Epithelial cell of prostate (primary cell): Measurements from ENCODE around the gene TAF11L13.

Experiments
- DNase-seq: peaks from one replicate; pipeline ENCODE4 v3.0.0-alpha.2; 2011; ENCODE audit warnings: low read depth, low spot score
- H3K27ac ChIP-seq: fragments of 450-650 bp; 2 replicates; pipeline ENCODE4 v1.5.1; 2017; ENCODE audit warnings: mild to moderate bottlenecking

The TAF11L13 gene

GRCh38 chr5:17670353-17670752 lies 38.5 kb downstream of the TAF11L13 start:
- no peak overlapping the region for H3K27ac ChIP-seq
- no peak for DNase-seq

- no peak overlapping the region for H3K27ac ChIP-seq
- no peak for DNase-seq
Measured at GRCh38 chr5:17678751-17679324, 47.0 kb downstream of the TAF11L13 start.

- peak overlapping the region; percentile 17 for H3K27ac ChIP-seq
- DNase-seq = peak; percentile 44
Measured at GRCh38 chr5:17679597-17680203, 47.8 kb downstream of the TAF11L13 start.

GRCh38 chr5:17680737-17681136 lies 48.8 kb downstream of the TAF11L13 start:
- no peak for DNase-seq
- H3K27ac ChIP-seq = no peak overlapping the region
